Chondrocyte (in vitro differentiated cells): ENCODE data around the gene SLC22A16. TPM values are rescaled to one million over a fixed set of nuclear protein-coding genes. Genes with fewer than 3 reads are reported as not detected.

Source experiments
- DNase-seq: peaks from one replicate; pipeline ENCODE4 v3.0.0; 2021; ENCODE audit warnings: mixed read lengths, low spot score
- H3K27ac Mint-ChIP-seq: one replicate; pipeline ENCODE4 v1.8.0; 2021; ENCODE audit warnings: mild to moderate bottlenecking, moderate library complexity, mixed read lengths; ENCODE audit not compliant: unreplicated experiment
- H3K27me3 Mint-ChIP-seq: 2 replicates; pipeline ENCODE4 v1.8.0; 2021; ENCODE audit warnings: low read depth, mixed read lengths
- H3K36me3 Mint-ChIP-seq: 2 replicates; pipeline ENCODE4 v1.8.0; 2021; ENCODE audit warnings: low read depth, mixed read lengths
- H3K4me1 Mint-ChIP-seq: 2 replicates; pipeline ENCODE4 v1.8.0; 2021; ENCODE audit warnings: low read depth, mild to moderate bottlenecking, mixed read lengths
- H3K4me3 Mint-ChIP-seq: one replicate; pipeline ENCODE4 v1.8.0; 2021; ENCODE audit warnings: mild to moderate bottlenecking, moderate library complexity, mixed read lengths; ENCODE audit not compliant: unreplicated experiment
- H3K9me3 Mint-ChIP-seq: 2 replicates; pipeline ENCODE4 v1.8.0; 2021; ENCODE audit warnings: low read depth, mixed read lengths
- total RNA-seq: library from RNA; stranded (reverse); gene quantifications from 3 replicates; pipeline ENCODE4 v1.2.1, GENCODE V29; 2021
- TF ChIP-seq, protein P1 (sequence below): fragments of 200-600 bp; sonication (generic); IDR thresholded peaks from 2 replicates; pipeline ENCODE4 v1.5.0; 2021; ENCODE audit warnings: antibody characterized with exemption, mild to moderate bottlenecking, moderate library complexity

Gene SLC22A16
- total RNA-seq, 1 donor from 2014 or later = not detected

DNA sequence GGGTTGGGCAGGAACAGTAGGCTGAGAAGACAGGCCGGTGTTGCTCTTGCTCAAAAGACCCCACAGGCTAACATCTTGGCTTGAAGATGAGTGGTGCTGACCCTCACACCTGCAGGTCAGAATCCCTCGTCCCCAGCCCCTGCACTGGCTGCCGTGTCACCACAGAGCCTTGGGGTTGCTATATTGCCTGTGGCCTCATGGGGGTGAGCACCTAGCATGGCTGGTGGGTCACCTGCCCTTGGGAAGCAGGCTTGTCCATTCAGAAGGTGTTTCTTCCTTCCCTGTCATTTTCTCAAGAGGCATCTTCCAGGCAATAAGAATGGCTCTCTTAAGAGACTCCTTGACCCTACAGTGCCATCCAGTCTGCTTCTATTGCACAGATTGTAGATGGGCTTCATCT is 7.7 kb downstream of the SLC22A16 start:
- Mint-ChIP-seq H3K36me3 (peaks cover 4% of the 10 kb centered on the region), H3K4me1 (no peaks in the 10 kb centered on the region), H3K27ac (no peak overlapping the region)

DNA sequence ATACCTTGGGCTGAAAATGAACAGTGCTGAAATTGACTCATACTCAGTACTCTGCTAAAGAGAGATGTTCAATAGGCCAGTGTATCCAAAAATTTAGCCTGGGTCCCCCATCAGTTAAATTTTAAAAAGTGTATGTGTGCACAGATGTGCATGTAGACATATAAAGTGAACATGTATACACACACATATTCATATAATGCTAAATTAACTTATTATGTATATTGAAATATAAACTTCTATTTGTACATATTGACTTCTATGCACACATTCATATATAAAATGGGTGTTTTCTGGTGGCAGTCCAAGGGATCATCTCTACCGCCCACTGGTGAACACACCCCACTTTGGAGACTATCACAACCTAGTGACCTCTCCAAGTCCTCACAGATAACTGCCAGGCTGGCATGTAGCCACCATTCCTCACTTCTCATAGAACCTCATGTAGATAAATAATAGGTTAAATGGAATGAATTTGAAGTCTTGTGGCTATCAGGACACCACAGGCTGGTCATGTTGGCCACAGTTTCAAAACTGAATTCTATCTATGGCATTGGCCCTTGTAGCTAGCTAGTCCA is 8.8 kb downstream of the SLC22A16 start:
- H3K27me3 Mint-ChIP-seq = peaks cover 34% of the 10 kb centered on the region
- peaks cover 26% of the 10 kb centered on the region for H3K9me3 Mint-ChIP-seq
- no peak overlapping the region for H3K4me3 Mint-ChIP-seq
- H3K4me1 Mint-ChIP-seq = no peaks in the 10 kb centered on the region
- TF ChIP-seq, protein P1, sequence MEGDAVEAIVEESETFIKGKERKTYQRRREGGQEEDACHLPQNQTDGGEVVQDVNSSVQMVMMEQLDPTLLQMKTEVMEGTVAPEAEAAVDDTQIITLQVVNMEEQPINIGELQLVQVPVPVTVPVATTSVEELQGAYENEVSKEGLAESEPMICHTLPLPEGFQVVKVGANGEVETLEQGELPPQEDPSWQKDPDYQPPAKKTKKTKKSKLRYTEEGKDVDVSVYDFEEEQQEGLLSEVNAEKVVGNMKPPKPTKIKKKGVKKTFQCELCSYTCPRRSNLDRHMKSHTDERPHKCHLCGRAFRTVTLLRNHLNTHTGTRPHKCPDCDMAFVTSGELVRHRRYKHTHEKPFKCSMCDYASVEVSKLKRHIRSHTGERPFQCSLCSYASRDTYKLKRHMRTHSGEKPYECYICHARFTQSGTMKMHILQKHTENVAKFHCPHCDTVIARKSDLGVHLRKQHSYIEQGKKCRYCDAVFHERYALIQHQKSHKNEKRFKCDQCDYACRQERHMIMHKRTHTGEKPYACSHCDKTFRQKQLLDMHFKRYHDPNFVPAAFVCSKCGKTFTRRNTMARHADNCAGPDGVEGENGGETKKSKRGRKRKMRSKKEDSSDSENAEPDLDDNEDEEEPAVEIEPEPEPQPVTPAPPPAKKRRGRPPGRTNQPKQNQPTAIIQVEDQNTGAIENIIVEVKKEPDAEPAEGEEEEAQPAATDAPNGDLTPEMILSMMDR = no peak
- H3K27ac Mint-ChIP-seq = no peak overlapping the region
- no peak for DNase-seq
- H3K36me3 Mint-ChIP-seq = peaks cover 7% of the 10 kb centered on the region

More for the DNA sequence above, 7.7 kb downstream of the SLC22A16 start:
- peaks cover 36% of the 10 kb centered on the region for H3K27me3 Mint-ChIP-seq
- DNase-seq = no peak
- TF ChIP-seq, protein P1 = no peak
- no peak overlapping the region for H3K4me3 Mint-ChIP-seq
- H3K9me3 Mint-ChIP-seq = peaks cover 15% of the 10 kb centered on the region

DNA sequence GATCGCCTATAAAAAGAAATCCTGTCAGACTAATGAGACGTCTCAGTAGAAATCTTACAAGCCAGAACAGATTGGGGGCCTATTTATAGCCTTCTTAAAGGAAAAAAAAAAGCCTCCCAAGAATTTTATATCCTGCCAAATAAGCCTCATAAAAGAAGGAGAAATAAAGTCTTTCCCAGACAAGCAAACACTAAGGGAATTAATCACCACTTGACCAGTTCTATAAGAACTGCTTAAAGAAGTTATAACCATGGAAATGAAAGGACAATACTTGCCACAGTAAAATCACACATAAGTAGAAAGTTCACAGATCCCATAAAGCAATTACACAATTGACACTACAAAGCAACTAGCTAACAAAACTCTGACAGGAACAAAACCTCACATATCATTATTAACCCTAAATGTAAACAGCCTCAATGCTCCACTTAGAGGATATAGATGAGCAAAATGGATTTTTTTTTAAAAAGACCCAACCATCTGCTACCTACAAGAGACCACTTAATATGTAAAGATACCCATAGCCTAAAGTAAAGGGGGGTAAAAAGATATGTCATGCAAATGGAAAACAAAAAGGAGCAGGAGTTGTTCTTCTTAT is 13.4 kb downstream of the SLC22A16 start:
- H3K27me3 Mint-ChIP-seq = peaks cover 25% of the 10 kb centered on the region
- H3K4me3 Mint-ChIP-seq = no peak overlapping the region

DNA sequence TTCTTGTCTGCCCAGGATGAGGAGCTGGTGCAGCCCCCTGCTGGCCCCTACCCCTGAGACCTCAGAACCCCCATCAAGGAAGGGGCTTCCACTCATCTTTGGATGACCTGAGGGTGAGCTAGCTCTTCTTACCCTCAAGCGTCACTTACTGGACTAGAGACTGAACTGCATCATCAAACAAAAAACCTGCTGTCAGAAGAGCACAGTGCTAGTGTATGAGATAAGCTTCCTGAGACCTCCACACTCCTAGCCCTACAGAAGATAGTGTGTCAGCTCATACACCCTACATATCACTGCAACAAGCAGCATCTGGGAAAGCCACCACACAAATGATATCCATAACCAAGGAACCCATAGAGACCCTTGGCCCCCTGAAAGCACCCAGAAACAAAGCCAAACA is 15.0 kb downstream of the SLC22A16 start:
- Mint-ChIP-seq H3K27me3 (peaks cover 22% of the 10 kb centered on the region), H3K4me1 (no peaks in the 10 kb centered on the region), H3K9me3 (peaks cover 40% of the 10 kb centered on the region), H3K27ac (no peak overlapping the region), H3K4me3 (no peak overlapping the region), H3K36me3 (peaks cover 9% of the 10 kb centered on the region)
- TF ChIP-seq, protein P1 = no peak
- no peak for DNase-seq

More for the DNA sequence above, 13.4 kb downstream of the SLC22A16 start:
- H3K36me3 Mint-ChIP-seq = peaks cover 9% of the 10 kb centered on the region
- H3K4me1 Mint-ChIP-seq = no peaks in the 10 kb centered on the region
- TF ChIP-seq, protein P1 = no peak
- no peak for DNase-seq
- no peak overlapping the region for H3K27ac Mint-ChIP-seq
- peaks cover 40% of the 10 kb centered on the region for H3K9me3 Mint-ChIP-seq

DNA sequence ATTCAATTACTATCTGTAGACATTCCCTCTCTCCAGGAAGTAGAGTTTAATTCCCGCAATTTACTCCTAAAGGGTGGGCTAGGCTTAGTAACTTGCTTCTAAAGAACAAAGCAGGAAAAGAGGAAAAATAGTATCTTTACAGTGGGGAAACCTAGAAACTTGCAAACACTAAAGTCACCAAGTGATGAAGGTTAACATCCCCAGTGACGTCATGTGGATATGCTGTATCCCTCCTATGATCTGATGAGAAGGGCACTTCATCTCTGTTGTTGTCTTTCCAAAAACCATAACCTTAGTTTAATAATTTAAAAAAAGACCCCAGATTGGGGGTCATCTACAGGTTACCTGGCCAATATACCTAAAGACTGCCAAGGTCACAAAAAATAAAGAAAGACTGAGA is 17.3 kb downstream of the SLC22A16 start:
- DNase-seq = no peak
- Mint-ChIP-seq H3K9me3 (peaks cover 29% of the 10 kb centered on the region), H3K36me3 (peaks cover 8% of the 10 kb centered on the region), H3K27me3 (peaks cover 5% of the 10 kb centered on the region), H3K27ac (no peak overlapping the region), H3K4me1 (no peaks in the 10 kb centered on the region), H3K4me3 (no peak overlapping the region)
- TF ChIP-seq, protein P1 = no peak
